HTR-8/SVneo (cell line): ENCODE results near the gene KLF16.

Experiments used
- DNase-seq: peaks from one replicate; pipeline ENCODE4 v3.0.0; 2011; ENCODE audit warnings: low spot score, mixed read lengths; ENCODE audit not compliant: insufficient read length
- FAIRE-seq: peaks from 2 replicates; lab custom pipeline; 2011; peaks lifted over from hg19 to GRCh38; lab: Jason Lieb, UNC

Gene KLF16

DNA sequence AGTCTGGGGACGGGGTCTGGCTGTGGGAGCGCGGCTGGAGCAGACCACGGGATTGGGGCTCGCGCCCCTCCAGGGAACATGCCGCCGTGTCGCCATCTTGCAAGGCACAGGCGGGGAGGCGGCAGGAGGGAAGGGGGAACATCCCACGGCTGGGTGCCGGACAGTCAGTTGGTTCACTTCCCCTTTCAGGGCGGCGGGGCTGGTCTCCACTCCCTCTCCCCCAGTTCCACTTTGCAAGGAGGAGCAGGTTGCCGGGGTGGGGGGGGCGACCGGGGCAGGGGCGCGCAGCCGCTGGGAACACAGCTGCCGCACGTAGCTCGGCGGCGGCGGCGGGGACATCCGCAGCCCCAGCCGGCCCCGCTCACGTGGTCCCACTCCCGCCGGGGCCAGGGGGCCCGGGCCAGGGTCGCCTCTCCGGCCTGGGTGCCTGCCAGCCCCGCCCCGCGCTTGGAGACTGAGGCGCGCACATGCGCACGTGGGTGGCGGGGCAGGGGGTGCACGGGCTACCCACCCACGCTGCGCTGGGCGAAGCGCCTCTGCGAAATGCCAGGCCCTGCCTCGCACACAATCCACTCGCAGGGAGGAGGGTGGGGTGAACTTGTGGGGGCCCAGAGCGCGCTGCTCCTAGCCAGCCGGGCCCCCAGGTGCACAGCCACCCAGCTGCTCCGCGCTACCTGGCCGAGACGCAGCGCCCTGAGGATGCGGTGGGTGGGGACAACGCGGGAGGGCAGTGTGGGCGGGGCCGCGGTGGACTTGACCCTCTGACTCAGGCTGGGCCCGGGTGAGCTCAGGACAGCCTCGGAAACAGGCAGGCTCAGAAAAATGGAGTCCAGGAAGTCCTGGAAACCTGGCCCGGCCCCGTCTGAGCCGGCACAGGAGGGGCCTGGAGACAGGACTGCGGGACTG lies 6.4 kb downstream of the KLF16 start:
- no peak for DNase-seq
- no peak for FAIRE-seq

DNA sequence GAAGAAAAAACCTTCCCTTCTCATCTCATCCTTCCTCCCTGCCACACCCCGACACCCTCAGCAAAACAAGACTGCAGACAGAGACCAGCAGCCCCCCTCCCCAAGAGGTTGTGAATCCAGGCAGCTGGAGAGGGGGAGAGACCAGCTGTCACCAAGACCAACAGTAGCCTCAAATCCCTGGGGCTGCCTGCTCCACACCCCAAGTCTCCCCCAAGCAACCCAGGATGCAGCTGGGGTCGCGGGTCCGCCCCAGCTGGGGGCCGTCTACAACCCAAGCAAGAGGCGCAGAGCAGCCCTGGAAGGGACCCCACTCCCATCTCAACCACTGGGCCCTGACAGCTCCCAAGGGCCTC lies 7.1 kb downstream of the KLF16 start:
- FAIRE-seq (no peak), DNase-seq (no peak)

DNA sequence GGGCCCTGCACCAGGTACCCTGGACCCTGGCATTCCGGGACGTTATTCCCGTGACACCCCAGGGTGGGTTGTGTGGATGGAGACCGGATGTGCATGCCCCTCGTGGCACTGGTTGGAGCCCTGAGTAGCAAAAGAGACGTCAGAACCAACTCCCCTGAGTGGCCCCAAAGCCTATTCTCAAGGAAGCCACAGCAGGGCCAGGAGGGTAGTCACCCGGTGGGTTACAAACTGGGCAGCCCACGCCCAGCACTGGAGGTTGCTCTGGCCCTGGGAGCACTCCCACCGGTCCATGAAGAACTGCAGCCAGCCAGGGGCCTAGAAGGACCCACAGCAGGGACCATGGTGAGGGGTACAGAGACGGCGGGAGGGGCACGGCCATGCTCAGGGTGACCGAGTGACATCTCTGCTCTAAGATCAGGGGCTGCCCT lies 7.5 kb downstream of the KLF16 start:
- FAIRE-seq (peak; percentile 26), DNase-seq (no peak)

DNA sequence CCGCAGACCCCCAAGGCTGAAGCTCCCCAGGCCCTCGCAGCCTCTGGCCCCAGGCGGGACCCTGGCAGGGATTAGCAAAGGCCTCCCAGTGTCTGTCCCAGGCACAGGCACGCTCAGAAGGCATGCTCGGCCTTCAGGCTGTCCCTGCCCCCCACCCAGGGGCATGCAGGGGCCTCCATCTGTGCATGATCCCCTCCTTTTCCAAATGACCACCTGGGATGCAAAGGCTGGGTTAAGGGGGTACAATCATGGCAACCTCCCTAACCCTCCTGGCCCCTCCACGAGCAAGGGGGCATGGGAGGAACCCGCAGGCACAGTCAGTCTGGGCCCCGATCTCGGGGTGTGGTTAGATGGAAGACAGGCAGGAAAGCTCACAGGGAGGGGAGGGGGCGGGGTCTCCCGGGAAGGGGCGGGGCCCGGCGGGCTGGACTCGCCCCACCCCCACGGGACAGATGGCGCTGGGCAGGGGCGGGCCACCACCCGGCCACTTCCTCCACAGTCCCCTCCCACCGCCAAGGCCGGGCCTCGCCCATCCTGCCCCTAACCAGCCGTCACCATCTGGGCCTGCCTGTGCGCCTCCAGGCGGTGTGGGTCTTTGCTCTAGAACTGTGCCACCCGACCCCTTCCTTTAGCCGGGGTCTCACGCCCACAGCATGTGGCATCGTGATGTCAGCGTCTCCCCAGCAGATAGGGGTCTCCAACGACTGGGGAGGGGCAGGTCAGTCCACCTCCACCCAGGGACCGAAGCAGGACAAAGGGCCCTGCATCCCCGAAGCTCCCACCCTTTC lies 8.1 kb downstream of the KLF16 start:
- DNase-seq (no peak), FAIRE-seq (no peak)

DNA sequence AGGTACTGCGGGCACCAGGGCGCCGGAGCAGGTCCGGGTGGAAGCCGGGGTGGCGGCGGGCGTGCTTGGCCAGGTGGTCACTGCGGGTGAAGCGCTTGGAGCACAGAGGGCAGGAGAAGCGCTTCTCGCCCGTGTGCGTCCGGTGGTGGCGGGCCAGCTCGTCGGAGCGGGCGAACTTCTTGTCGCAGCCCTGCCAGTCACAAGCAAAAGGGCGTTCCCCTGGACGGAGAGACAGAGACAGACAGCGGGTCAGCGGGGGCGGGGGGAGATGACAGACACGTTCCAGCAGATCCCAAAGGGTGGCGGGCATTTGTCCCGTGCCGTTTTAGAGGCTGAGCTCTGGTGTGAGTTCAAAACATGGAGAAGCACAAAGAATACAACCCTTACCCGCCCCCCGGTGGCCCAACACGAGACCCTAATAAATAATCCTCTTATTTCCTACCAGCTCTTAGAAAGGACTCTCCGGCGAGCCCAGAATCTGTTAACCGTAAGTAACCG lies 8.8 kb downstream of the KLF16 start:
- DNase-seq (no peak), FAIRE-seq (no peak)

DNA sequence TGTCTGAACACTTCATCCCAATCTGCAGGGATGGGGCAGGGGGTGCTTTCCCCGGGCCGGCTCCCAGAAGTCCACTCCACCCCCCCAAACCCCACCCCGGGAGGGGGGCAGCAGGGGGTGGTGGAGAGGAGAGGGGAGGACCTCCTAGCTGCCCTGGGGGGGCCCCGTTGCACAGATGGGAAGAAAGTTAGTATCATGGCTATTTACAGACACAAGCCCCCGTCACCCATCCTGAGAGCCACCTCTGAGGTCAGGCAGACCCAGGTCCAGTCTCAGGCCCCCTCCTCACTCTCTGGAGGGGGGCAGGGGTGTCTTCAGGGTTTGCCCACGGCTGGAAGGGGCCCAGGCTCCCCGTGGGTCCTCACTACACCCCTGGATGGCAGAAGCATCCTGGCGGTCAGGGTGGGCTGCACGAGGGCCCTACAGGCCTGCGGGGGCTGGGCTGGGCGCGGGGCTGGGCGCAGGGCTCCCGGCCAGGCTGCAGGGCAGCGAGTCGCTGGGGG lies 9.3 kb downstream of the KLF16 start:
- FAIRE-seq (no peak), DNase-seq (no peak)

DNA sequence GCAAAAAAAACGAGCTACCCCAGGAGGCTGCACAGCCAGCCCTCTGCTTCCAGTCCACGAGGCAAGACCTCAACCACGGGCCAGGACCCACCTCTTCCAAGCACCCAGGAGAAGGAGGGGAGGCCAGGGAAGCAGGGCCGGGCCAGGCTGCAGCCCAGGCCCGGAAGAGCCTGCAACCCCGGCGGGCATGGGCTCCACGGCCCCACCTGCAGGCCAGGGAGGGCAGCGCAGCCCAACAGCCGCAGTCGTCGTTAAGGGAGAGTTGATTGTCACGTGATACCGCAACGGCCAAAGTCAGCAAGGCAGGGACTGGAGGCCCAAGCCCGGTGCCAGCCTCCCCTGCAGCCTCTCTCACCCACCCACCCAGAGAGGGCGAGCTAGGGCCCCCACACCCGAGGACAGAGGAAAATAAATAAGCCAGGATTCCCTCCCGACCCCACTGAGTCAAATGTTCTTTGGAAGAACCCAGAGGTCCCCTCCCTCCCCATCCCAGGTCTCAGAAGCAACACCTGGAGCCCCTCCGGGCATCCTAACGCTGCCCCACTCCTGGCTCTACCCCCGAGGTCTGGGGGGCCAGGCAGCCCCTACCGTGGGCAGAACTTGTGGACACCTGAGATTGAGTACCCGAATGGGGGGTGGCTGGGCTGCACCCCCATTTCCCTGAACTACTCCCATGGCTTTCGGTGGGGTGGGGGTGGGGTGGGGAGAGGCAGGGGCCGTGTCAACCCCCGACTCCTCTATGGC lies 9.9 kb downstream of the KLF16 start:
- FAIRE-seq, result no peak

DNA sequence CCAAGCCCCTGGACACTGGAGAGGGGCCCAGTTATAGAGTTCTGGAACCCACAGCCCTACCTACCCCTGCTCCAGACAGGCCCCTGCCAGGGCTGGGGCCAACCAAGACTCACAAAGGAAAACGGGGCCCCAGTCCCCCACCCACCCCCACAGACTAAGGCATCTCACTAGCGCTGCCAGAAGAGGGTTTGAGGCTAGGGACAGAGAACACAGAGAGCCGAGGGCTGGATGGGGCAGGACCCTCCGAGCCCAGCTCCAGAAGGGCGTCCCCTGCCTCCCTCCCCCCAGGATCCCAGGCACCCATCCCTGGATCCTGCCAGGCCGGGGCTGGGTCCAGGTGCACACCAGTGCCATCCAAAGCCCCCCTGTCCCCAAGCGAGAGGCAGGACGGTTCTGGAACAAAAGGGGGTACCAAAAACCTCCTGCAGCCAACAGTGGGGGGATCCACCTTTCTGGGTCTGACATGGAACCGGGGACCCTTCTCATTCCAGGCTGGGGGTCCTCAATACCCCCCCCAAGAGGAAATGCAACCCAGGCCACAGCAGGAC lies 10.7 kb downstream of the KLF16 start:
- FAIRE-seq (no peak), DNase-seq (no peak)

More for the DNA sequence above, 9.9 kb downstream of the KLF16 start:
- DNase-seq, result peak; percentile 68

DNA sequence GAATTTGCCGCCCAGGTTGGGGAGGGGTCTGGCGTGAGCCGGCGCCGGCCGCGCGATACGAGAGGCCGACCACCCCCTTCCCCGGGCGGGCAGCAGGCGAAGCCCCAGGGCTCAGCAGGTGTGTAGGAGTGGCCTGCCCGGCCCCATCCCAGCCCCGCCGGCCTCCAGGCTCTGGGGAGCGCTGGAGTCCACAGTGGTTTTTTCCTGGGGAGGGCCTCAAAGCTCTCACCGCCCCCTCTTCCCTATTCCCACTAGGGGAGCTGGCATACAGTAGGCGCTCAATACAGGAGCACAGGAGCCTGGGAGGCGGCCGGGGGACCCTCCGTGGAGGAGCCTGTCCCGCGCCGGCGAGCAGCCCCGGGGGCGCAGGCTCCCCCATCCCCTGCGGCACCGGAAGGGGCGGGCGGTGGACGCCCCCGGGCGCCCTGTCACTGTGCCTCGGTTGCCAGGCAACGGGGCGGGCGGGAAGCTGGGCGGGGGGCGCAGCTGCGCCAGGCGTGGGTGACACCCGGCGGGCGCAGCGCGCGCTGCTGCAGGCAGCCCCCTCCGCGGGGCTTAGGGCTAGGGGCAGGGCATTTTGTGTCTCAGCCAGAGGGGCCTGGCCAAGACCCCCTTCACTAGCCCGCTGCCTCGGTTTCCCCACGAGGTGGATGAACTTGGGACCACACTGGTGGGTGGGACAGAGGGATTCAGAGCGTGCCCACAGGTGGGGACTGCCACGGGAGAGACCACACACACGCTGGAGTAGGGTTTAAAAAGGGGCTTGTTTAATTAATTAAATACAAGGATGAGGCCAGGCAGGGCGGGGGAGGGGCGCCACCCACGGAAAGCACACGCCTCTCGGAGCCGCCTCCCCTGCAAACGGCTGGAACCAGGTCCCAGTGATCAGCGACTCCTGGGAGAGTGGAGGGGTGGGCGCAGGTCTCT lies 11.5 kb downstream of the KLF16 start:
- DNase-seq (no peak), FAIRE-seq (no peak)

DNA sequence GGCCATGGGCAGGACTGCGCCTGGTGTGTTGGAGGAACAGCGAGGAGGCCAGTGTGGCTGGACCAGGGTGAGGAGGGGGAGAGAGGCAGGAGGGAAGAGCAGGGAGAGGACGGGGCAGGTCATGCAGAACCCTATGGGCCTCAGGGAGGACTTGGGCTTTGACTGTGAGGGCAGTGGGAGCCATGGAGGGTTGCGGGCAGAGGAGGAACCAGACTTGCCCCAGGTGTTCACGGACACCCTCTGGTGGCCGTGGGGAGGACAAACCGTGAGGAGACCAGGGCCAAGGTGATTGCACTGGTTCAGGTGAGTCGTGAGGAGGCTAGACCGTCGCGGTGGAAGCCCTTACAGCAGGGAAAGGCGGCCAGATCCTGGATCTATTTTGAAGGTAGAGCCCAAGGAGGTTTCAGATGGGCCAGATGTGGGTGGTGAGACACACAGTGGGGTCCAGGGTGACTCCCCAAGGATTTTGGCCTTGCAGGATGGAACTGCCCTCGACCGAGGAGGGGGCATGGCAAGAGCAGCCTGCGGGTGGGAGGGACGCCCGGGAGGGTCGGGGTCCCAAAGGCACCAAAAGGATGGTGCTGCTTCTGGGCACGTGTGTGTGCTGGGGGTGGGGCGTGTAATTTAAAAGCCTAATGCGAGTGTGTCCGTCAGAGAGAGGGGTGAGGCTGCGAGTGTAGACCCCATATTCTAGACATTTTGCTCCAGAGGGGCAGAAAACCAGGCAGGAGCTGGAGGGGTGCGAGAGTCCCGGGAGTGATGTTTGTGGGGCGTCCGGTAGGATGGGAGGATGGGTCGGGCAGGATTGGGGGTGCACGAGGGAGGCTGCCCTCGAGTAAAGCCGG lies 12.3 kb downstream of the KLF16 start:
- FAIRE-seq (no peak), DNase-seq (no peak)

DNA sequence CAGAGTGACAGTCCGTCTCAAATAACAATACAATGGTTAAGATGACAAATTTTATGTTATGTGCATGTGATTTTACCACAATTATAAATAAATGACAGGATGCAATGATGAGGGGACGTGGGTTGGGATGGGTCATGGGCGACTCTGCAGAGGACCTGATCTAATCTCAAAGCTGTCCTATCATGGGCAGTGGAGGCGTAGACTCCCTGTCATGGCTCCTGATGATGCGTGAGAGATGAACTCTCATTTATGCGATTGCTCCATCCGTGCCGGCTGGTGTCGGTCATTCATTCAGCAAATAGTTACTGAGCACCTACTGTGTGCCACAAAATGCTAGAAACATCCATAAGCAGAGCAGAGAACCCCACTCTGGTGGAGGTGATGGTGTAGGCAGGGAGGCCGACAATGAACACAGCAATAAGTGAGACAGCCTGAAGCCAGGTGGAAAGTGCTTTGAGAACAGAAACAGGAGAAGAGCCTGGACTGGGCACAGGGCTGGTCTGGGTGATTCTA lies 13.4 kb downstream of the KLF16 start:
- DNase-seq, result no peak
- FAIRE-seq, result no peak

DNA sequence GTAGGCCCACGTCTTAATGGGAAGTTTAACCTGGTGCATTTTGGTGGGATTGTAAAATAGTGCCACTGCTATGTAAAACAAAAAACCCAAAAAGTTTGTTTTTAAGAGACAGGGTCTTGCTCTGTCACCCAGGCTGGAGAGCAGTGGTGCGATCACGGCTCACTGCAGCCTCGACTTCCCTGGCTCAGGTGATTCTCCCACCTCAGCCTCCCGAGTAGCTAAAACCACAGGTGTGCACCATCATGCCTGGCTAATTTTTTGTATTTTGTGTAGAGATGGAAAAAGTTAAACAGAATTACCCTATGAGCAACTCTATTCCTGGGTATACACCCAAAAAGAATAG lies 14.3 kb downstream of the KLF16 start:
- DNase-seq, result no peak
- FAIRE-seq, result no peak

DNA sequence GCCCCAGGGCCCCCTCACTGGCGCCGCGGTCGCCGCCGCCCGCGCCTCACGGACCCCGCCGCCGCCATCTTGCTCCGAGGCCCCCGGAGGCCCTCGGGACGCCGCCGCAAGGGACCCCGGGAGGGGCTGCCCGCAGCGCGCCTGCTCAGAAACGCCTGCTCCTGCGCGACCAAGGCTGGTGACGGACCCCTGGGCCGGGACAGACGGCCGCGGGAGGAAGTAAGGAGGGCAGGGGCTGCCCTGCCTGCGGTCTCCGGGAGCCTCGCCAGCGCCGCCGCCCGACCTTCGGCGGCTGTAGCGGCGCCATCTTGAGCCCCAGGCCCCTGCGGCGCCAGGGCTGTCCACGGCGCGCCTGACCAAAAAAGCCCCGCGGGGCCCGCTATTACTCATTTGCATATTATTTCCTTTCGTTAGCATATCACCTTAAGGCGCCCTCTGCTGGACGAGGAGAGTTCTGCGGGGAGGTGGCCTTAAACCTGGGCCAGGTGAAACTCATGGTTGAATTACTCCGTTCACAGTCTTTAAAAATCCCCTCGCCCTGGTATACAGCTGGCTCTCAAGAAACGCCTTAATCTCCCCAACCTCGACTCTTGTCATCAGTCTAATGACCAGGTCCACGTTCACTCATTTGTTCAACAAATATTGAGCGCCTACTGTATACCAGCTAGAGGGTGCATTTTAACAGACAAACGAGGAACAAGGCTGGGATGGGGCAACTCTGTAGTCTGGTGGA lies 14.8 kb downstream of the KLF16 start, which contains the start of gene REXO1:
Gene REXO1 (minus strand): TSS at position 85 of the 733 bp plus-strand sequence. CDS start 125 bp downstream, outside the sequence.
- no peak for FAIRE-seq
- DNase-seq, result peak; percentile 77

DNA sequence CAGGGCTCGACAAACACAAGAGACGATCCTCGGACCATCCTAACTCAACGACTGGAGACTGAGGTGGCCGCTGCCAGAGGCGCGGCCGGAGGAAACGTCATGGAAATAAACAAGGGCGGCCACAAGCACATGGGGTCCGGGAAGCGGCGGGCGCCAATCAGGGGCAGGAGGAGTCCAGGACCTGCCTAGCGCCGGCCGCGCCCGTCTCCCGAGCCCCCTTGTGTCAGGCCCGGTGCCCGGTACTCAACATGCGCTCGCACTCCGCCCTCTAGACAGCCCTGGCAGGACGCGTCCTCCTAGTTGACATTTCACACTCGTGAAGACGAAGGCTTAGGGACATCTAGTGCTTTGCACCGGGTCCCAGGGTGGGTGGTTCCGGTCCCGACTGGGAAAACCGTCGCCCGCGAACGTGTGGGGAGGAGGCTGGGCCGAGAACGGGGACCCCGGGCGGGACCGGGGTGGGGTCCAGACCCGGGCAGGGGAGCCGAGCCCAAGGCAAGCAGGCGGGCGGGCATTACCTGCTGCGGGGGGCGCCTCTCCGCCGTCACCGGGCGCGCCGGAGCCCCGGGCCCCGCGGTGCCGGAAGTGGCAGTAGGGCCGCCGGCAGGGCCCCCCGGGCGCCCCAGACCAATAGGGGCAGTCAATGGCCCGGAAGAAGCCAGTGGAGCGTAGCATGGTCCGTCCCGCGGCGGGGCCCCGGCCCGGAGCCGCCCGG lies 15.5 kb downstream of the KLF16 start:
- DNase-seq, result no peak
- FAIRE-seq, result peak; percentile 23

DNA sequence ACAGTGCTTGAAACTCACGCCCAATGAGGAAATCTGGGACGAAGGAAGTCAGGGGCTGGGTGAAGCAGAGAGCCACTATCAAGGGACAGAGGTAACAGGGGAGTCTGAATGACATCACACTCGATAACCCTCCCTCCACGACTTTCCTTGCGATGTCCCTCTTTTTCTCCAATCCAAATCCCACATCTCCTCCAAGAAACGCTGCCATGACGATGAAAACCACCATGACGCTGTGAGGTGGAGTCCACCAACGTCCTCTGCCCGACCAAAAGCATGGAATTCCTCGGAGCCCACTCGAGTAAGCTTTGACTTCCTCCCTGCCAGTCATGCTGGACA lies 16.1 kb downstream of the KLF16 start:
- FAIRE-seq (no peak), DNase-seq (no peak)

DNA sequence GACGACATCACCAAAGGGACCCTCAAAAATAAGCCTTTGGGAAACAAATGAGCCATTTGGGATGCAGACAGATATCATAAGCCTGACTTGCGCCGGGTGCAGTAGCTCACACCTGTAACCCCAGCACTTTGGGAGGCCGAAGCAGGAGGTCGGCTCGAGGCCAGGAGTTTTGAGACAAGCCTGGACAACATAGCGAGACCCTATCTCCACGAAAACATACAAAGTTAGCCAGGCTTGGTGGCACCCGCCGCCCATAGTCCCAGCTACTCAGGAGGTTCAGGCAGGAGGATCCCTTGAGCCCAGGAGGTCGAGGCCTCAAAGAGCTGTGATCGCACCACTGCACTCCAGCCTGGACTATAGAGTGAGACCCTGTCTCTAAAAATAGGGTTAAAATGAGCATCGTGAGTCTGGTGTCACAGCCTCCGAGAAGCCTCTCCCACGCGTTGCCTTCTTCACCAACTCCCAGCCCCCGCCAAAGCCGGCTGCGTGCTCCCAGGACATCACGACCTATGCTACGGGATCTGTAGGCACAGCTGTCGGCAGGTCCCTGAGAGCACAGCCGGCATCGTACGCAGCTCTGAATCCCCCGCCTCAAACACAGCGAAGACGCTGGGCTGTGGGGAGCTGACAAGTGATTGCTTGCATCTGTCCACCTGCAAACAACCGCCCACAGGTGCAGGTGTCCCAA lies 16.7 kb downstream of the KLF16 start:
- DNase-seq (no peak), FAIRE-seq (no peak)
